NCI-H1092 (cell line): ENCODE data around the gene TET3.

Experiments
- DNase-seq: peaks from one replicate; lab custom pipeline; 2025; lab: John Stamatoyannopoulos, UW

The TET3 gene

DNA sequence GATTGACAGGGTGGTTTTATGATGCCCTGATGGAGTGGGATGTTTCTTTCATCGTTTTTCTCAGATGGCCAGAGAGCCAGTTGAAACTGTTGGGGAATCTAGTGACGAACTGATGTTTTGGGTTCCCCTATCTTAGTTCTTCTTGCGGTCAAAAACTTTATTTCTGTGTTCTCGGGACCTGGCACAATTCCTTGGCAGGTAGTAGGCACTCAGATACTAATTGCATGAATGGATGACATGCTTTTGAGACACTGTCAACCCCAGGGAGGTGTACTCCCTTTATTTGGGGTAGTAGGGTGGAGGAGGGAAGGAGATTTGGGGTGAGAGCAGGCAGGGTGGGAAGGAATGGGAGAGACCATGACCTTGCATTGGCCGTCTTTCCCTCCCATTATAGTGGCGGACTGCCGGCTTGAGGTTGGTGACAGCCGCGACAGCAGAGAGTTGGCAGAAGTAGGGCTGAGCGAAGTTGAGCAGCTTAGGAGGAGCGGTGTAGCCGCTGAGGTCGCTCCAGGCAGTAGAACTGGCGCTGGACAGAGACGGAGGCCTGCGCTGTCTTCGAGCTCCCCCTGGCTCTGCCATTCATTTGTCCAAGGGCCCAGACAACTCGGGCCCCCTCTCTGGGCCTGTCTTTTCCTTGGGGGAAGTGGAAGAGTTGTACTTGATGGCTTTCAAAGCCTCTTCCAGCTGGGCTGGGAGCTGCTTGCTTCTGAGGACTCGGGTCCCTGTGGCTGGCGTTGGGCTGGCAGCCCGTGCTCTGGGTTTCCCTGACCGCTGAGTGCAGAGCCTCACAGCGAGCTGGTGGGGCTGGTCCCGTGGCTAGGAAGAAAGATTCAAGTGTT lies 2.6 kb downstream of the TET3 start:
- no peak for DNase-seq

DNA sequence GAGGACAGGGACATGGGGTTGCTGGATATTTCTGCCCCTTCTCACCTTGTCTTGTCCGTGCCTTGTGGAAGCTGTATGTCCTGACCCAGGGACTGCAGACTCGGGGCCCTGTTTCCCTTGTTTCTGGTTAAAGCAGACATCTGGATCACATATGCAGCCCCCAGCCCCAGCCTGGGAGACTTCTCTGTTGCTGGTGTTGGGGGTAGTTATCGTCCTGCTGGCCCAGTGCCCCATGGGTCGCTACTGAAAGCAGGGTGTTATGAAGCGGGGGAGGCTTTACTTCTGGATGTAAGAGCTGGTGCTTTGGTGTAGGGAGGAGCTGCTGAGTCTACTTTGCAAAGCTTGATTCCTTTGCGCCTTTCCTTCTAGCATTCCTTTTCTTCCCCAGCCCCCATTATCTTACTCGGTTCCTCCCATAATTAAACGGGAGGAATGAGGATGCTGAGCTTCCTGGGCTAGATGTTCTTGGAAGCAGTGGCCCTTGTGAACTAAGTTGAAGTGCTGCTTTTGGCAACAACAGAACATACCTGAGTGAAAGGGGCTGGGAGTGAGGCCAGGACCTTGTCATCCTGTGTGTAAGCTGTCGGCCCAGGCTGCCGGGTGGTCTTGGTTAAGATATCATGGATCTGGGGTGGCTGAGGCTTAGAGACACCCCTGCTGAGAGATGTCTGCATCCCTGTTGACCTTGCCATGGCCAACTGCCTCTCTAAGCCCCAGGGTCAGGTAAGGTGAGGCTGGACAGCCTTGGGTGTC lies 3.4 kb downstream of the TET3 start:
- DNase-seq, result no peak

DNA sequence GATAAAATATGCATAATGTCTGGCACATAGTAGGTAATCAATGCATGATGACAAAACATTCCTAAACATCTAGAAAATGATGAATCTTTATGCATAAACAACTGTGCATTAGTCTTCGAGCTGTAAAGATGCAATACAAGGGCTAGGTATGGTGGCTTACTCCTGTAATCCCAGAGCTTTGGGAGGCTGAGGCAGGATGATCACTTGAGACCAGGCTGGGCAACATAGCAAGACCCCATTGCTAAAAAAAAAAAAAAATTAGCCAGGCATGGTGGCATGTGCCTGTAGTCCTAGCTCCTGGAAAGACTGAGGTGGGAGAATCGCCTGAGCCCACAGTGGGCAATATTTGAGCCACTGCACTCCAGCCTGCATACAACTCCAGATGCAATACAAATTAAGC lies 5.3 kb downstream of the TET3 start:
- DNase-seq, result no peak

DNA sequence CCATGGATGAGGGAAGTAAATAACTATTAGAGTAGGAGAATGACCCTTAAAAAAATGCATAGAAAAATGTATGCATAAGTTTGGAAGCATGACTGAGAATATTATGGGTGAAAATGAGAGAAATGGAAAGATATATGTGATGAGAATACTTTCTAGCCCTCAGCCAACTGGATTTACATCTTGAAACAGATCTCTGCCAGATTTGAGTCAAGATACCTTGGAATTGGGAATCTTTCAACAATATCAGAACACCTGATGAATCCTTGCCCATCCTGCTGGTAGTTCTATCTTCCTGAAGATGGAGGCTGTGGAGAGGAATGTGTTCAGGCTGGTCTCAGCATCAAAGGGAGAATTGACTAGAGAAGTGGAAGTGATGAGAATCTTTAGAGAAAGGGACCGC lies 5.8 kb downstream of the TET3 start:
- no peak for DNase-seq

DNA sequence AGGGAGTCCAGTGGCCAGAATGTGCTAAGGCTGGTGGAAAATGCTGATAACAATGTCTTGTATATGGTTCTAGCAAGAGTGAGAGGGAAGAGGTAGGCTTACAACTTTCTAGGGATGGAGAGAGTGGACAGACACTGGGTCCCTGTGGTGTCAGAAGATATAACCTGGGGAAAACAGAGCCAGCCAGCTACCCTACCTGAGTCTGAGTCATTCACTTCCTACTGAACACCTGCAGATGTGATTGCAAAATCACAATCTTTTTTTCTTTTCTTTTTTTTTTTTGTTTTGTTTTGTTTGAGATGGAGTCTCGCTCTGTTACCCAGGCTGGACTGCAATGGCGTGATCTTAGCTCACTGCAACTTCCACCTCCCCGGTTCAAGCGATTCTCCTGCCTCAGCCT lies 7.3 kb downstream of the TET3 start:
- no peak for DNase-seq

DNA sequence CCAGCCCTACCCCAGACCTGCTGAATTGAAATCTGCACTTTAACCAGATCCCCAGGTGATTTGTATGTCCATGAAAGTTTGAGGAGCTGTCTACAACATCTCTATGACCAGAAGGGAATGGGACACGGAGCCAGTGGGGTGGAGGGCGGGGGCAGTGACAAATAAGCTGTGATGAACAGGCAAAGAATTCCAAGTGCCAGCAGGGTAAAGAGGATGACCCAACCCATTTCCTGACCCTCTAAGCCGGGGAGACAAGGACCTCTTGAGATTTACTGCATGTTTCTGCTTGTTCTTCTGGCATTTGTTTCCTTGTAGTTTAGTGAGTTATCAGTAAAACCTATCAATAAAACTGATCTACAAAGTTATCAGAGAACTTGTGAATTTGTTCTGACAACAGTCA lies 8.7 kb downstream of the TET3 start:
- DNase-seq, result no peak

DNA sequence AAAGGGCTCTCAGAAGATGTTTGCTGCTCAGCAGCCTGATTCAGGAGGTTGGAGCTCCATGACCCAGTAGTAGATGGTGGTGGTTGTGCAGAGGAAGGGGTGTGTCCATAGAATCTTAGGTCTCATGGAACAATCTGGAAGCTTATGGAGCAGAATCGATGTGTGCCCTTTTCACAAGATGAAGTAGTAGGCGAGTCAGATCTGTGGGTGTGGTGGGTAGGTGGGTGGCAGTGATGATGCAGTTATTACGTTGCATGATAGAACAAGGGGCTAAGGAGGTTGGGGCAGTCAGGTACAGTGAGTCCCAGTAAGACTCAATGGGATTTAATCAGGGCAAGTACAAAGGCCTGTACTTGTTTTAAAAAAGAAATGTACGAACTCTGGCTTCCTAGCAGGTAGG lies 9.1 kb downstream of the TET3 start:
- no peak for DNase-seq

DNA sequence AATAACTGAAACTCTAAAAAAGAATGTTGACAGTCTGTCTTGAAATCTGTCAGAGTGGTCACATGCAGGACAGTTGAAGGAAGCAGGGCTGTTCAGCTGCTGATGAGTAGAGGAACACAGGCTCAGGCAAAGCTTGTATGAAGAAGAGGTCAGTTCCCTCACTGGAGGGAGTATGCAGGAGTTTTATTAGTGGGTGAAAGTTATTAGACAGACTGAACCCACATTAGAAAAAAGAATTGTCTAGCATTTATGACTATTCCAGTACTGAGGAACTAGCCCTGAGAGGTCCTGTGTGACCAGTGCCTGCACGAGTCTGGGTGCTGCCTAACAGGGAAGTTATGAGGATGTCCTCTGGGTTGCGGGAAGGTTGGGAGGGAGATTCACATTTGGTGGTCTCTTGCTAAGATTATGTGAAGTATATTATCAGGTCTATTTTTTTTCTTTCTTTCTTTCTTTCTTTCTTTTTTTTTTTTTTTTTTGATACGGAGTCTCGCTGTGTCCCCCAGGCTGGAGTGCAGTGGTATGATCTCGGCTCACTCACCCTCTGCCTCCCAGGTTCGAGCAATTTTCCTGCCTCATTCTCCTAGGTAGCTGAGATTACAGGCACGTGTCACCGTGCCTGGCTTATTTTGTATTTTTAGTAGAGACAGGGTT lies 9.6 kb downstream of the TET3 start:
- DNase-seq, result no peak

DNA sequence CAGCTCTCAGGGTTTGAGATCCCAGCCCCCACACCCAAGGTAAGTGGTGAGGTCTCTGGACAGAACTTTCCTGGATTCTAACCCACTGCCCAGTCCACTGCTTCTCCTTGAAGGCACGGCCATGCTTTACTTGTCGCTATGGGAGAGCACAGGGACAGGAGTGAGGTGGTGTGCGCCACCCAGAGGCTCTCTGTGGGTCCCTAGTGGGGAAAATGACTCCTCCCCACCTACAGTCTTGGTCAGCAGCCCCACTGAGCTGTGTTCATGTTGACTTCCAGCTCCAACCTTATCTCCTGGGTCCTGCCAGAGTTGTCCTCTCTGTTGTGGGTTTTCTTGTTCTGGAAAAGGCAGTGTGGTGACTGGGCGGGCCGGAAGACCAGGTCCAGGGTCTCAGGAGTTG lies 11.1 kb downstream of the TET3 start:
- no peak for DNase-seq

DNA sequence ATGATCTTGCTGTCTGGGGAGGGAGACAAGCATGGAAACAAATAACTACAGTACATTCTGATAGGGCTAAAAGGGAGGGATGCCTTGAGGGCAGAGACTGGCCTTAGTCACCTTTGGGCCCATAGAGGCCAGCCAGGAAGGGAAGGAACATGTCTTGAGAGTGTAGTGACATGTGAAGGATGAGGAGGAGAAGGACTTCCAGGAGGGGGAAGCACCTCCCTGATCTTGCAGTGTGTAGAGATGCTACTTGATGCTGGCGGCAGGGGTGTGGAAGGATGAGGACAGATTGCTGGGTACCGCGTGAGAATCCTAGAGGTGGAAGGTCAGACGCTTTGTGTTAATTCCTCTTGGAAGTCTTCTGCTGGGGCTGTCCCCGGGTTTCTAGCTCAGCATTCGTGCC lies 13.1 kb downstream of the TET3 start:
- DNase-seq, result no peak

DNA sequence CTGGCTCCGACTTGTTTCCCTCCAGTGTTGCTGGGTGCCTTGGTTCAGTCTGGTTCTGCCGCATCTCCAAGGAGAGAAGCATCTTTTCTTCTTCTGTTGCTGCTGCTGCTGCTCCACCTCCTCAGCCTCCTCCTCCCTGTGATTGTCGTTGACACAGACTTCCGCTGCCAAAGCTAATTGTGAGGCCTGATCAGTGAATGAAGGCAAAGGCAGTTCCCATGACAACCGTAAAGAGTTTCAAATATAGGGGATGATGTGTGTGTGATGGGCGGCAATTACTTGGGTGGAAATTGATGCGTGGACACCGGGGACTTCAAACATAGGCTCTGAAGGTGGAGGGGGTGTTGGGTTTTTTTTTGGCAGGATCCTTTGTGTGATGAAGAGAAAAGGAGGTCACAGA lies 13.7 kb downstream of the TET3 start:
- DNase-seq, result no peak

DNA sequence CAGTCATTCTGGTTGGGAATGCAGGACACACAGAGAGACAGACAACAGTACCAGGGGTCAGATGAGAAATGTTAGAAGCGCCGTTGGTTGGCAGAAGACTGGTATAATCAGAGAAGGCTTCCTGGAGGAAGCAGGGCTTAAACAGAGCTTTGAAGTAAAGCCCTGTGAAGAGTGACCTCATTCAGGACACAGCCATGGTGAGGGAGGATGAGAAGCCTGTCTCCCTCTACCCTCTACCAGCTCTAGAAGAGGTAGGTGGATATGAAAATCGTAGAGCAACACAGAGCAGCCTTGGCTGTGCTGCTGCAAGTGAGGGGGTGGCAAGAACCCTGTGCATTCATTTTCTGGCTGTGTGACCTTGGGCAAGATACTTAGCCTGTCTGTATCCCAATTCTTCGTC lies 14.2 kb downstream of the TET3 start:
- no peak for DNase-seq

DNA sequence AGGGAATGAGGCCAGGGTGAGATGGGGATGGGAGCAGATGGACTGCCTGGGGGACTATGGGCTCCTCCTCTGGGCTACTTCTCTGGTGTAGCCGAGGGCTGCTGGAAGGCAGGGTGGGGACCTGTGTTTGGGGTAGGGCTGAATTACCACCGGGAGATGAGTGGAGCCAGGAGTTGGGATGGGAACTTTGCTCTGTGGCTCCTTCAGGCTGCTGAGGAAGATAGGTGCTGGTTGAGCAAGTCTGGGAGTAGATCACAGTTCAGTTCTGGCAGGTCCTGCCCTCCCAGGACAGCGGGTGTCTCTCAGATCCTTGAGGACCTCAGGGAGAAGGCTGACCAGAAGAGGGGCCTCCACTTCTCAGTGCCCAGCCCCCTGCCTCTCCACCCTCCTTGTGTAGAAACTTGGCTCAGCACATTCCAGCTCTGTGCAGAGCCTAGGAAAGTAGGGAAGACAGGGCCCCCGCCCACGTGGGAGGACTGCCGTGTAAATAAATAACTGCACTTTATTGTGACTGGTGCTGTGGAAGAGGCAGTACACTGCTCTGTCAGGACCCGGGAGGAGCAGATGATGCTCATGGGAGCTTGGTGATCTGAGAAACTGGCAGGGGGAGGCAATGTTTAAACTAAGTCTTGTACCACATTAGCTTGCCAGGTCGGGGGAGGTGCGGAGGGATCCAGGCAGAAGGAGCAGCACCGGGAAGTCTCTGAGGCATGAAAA lies 15.3 kb downstream of the TET3 start:
- DNase-seq, result no peak

DNA sequence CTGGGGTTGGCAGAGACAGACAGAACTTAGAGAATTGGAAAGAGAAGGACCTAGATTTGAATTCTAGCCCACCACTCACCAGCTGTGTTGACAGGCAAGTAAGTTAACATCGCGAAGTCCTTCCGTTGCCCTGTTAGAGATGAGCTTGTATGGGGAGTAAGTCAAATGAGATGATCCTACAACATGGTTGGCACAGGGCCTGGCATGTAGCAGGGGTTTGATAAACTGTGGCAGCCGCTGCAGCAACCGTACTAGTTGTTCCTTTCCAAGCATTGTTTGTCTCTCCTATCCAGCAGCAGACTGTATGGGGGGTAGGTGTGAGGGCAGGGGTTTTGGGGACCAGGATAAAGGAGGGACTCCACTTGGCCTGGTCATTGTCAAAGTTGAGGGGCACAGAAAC lies 16.0 kb downstream of the TET3 start:
- no peak for DNase-seq

DNA sequence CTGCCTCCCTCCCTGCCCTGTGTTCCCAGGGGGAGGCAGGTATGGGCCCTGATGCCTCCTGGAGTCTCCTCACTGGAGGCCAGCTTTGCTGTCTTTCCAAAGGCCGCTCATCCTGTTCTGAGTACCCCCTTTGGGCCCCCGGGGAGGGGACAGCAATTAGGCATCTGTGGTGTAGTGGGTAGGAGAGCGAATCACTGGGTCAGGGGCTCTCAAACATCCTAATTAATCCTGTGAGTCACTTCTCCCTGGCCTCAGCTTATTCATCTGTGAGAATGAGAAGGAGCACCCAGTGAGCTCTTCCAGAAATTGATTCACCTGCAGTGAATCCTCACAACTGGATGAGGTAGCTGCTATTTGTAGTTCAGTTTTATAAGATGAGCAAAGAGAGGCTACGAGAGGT lies 16.4 kb downstream of the TET3 start:
- DNase-seq, result no peak

DNA sequence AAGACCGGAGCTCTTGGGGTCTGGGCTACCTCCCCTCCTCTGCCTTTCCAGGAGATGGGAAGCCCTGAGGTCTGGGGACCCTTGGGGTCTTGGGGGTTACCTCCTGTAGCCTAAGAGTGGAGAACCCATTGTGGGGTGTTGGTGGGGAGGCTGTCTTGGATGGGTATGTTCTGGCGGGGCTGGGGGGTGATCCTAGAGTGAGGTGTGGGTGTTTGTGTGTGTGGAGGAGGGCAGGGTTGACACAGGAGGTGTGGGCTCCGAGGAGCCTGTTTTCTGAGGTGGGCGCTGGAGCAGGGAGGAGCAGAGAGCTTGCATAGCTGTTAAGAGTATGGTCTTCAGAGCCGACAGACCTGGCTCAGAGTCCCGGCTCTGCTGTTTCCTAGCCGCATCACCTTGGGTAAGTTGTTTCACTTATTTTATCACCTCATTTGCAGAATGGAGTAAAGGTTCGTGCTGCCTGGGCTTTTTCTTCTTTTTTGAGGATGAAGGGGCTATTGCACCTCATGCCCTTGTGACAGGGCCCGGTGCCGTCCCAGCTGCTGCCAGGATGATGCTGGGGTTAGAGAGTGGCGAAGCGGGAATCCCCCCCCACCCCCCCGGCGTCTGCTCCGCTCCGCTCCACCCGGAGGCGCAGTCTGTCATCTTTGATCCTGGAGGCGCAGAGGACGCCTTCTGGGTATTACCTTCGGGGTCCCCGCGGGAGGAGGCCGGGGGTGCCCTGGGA lies 17.2 kb downstream of the TET3 start:
- no peak for DNase-seq

DNA sequence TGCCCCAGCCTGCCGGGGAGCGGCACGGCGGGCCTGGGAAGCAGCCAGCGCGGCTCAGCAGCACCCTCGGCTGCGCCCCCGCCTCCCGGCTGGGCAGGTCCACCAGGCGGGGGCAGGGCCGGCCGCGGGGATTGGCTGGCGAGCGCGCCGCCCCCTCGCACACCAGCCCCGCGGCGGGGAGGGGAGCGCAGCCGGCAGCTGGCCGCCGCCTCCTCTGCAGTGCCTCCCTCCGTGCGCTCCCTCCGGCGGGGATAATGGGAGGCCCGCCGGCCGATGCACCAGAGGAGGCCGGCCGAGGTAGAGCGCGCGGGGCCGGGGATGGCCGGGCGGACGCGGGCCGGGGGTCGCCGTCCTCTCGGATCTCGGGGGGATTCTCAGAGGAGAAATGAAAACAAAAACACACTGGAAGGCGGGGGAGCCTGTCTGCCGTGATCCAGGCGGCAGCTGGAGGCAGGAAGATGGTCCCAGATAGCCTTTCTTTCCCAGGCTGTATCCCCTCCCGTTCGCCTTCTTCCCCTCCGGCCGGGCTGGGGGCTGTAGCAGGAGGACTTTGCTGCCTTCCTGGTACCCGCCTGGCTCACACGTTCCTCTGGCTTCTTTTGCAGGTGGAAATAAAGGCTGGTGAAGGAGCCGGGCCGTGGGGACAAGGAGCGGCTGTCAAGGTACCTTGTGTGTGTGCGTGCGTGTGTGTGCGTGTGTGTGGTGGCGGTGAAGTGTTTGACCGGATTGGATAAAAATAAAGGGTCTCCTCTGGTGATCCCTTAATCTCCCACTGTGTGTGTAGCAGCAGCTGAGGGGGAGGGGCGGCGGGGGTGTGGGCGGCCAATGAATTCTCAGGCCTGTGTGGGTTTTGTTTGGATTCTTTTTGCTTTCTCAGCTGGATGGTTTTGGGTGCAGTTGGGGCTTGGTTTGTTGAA lies 18.1 kb downstream of the TET3 start:
- peak; percentile 74 for DNase-seq

DNA sequence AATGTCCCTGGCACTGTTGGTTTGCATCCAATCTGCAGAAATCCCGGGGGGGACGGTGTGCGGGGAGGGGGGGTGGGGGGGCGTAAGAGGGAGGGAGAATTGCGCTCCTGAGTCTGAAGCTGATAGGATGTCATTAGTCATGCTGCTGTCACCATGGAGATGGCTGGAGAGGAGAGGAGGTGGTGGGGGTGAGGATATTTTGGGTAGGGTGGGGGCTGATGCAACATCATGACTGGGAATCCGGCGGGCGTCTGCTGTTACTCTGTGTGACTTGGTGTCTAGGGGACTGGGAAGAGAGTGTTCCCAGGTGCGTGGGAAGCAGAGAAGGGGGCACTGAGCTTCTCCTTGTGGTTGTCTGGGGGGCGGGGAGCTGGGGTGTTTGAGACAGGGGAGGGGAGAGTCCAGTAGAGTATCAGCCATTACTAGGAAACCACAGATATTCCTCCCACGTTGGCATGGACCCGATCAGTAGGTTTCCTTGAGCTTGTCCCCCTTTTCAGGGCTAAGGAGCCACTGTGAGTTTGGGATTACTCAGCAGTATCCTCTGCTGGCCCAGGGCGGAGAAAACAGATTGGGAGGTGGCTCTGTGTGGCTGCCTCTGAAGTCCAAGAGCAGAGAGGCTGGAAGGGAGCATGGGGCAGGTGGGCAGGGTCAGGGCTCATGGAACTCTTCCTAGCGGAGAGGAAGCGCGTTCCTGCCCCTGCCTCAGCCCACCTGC lies 18.9 kb downstream of the TET3 start:
- no peak for DNase-seq

DNA sequence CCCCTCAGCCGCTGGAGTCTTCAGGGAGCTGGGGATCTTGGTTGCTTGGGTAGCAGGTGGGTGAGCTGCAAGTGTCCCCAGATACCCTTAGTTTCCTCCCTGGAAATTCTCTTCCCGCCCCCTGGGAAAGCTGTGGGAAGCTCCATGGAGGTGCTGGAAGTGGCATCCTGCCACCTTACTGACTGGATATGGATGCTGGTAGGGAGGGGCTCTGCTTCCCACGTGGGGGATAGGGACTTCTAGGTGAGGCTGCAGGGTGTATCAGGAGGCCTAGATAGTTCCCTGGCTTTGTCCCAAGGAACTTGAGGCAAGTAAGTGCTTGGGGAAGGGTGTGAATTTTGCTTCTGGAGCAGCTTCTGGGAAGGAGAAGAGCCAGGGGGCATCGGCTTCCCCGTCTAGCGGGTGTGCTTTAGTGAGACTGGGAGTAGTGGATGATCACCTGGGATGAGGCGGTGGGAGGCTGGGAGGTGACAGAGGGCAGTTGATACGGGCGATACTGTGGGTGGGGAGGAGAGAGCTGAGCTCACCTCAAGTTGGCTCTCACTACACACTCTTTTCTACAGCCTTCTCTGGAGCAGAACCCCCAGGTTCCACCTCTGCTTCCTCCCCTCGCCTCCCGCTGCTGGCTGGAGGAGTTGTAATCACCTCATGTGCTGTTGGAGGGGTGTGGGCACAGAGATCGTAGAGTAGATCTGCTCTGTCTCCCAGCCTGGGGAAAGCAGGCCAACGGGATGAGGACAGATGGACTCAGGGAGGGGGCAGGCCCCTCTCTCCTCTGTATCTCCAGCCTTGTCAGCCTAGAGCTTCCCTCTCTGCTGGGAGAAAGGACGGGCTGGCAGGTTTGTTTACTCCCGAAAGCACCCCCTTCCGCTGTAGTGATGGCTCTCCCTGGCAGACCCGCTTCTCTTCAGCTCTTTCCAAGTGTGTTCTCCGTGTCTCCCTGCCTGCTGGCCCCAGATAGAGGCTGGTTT lies 19.8 kb downstream of the TET3 start:
- no peak for DNase-seq
